ENCODE data around the gene ENOX1. TPM values are rescaled to one million over a fixed set of nuclear protein-coding genes. Genes with fewer than 3 reads are reported as not detected.

The ENOX1 gene
- total RNA-seq, 1 donor from 2014 or later, result 8.7 TPM

DNA sequence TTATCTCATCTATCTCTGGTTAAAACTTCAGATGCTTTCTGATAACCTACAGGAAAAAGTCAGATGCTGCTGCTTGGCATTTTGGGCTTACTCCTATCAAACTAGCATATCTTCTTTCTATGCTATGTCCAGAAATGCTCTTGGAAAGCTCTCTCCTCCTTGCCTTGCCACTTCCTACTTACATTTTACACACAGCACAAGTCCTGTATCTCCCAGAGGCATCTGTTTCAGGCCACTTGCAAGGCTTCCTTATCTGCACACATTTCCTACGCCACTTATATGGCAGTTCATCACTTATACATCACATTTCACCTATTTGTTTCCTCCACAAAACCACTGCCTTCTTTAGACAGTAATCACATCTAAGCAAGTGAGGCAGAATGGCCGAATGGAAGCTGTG is 543.1 kb downstream of the ENOX1 start:
- DNase-seq, result no peak
- Mint-ChIP-seq H3K4me1 (ENCODE audit: low read depth, unreplicated experiment) (peaks cover 36% of the 10 kb centered on the region), H3K27ac (ENCODE audit: unreplicated experiment) (peak overlapping the region; percentile 60), H3K27me3 (ENCODE audit: unreplicated experiment) (peaks cover 7% of the 10 kb centered on the region), H3K4me3 (ENCODE audit: unreplicated experiment) (no peak overlapping the region), H3K9me3 (ENCODE audit: unreplicated experiment) (peaks cover 12% of the 10 kb centered on the region), H3K36me3 (ENCODE audit: unreplicated experiment) (no peaks in the 10 kb centered on the region)
- TF ChIP-seq, protein P1, sequence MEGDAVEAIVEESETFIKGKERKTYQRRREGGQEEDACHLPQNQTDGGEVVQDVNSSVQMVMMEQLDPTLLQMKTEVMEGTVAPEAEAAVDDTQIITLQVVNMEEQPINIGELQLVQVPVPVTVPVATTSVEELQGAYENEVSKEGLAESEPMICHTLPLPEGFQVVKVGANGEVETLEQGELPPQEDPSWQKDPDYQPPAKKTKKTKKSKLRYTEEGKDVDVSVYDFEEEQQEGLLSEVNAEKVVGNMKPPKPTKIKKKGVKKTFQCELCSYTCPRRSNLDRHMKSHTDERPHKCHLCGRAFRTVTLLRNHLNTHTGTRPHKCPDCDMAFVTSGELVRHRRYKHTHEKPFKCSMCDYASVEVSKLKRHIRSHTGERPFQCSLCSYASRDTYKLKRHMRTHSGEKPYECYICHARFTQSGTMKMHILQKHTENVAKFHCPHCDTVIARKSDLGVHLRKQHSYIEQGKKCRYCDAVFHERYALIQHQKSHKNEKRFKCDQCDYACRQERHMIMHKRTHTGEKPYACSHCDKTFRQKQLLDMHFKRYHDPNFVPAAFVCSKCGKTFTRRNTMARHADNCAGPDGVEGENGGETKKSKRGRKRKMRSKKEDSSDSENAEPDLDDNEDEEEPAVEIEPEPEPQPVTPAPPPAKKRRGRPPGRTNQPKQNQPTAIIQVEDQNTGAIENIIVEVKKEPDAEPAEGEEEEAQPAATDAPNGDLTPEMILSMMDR (IDR thresholded peaks at IDR 0.05; ENCODE audit: partially characterized antibody, unreplicated experiment), result no peak

GRCh38 chr13:43242040-43242439 is 544.7 kb downstream of the ENOX1 start:
- peaks cover 51% of the 10 kb centered on the region for H3K4me1 Mint-ChIP-seq (ENCODE audit: low read depth, unreplicated experiment)
- peaks cover 19% of the 10 kb centered on the region for H3K9me3 Mint-ChIP-seq (ENCODE audit: unreplicated experiment)
- no peak for DNase-seq
- H3K36me3 Mint-ChIP-seq (ENCODE audit: unreplicated experiment), result no peaks in the 10 kb centered on the region
- TF ChIP-seq, protein P1 (IDR thresholded peaks at IDR 0.05; ENCODE audit: partially characterized antibody, unreplicated experiment), result no peak
- peaks cover 11% of the 10 kb centered on the region for H3K27me3 Mint-ChIP-seq (ENCODE audit: unreplicated experiment)
- H3K4me3 Mint-ChIP-seq (ENCODE audit: unreplicated experiment), result peak overlapping the region; percentile 41
- peak overlapping the region; percentile 80 for H3K27ac Mint-ChIP-seq (ENCODE audit: unreplicated experiment)

DNA sequence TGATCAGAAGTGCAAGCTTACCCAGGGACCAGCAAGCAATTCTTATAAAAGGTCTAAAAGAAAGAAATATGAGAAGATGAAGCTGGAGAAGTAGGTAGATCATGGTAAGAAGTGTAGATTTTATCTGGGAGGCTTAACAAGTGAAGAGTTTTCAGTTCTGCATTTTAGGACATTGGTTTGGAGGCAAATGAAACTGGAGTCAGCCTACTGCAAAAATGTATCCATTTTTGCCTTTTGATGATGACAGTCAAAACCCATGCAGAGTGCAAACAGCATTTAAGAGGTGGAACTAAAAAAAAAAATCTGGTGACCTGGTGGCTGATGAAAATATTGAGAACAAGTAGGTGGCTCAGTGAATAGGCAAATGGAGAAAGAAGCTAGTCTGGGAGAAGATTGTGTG is 546.5 kb downstream of the ENOX1 start:
- peaks cover 11% of the 10 kb centered on the region for H3K27me3 Mint-ChIP-seq (ENCODE audit: unreplicated experiment)
- peaks cover 19% of the 10 kb centered on the region for H3K9me3 Mint-ChIP-seq (ENCODE audit: unreplicated experiment)
- H3K4me1 Mint-ChIP-seq (ENCODE audit: low read depth, unreplicated experiment), result peaks cover 57% of the 10 kb centered on the region
- no peak overlapping the region for H3K27ac Mint-ChIP-seq (ENCODE audit: unreplicated experiment)
- TF ChIP-seq, protein P1 (IDR thresholded peaks at IDR 0.05; ENCODE audit: partially characterized antibody, unreplicated experiment), result no peak
- no peak for DNase-seq
- no peaks in the 10 kb centered on the region for H3K36me3 Mint-ChIP-seq (ENCODE audit: unreplicated experiment)
- H3K4me3 Mint-ChIP-seq (ENCODE audit: unreplicated experiment), result no peak overlapping the region

GRCh38 chr13:43239275-43239840 is 547.4 kb downstream of the ENOX1 start:
- peaks cover 19% of the 10 kb centered on the region for H3K9me3 Mint-ChIP-seq (ENCODE audit: unreplicated experiment)
- DNase-seq, result no peak
- TF ChIP-seq, protein P1 (IDR thresholded peaks at IDR 0.05; ENCODE audit: partially characterized antibody, unreplicated experiment), result no peak
- H3K36me3 Mint-ChIP-seq (ENCODE audit: unreplicated experiment), result no peaks in the 10 kb centered on the region
- H3K27me3 Mint-ChIP-seq (ENCODE audit: unreplicated experiment), result peaks cover 11% of the 10 kb centered on the region
- H3K27ac Mint-ChIP-seq (ENCODE audit: unreplicated experiment), result peak overlapping the region; percentile 90
- no peak overlapping the region for H3K4me3 Mint-ChIP-seq (ENCODE audit: unreplicated experiment)
- H3K4me1 Mint-ChIP-seq (ENCODE audit: low read depth, unreplicated experiment), result peaks cover 53% of the 10 kb centered on the region

- DNase-seq, result peak; percentile 37
- Mint-ChIP-seq H3K4me1 (ENCODE audit: low read depth, unreplicated experiment) (peaks cover 50% of the 10 kb centered on the region), H3K36me3 (ENCODE audit: unreplicated experiment) (no peaks in the 10 kb centered on the region), H3K27me3 (ENCODE audit: unreplicated experiment) (peaks cover 11% of the 10 kb centered on the region), H3K27ac (ENCODE audit: unreplicated experiment) (peak overlapping the region; percentile 90), H3K9me3 (ENCODE audit: unreplicated experiment) (peaks cover 19% of the 10 kb centered on the region), H3K4me3 (ENCODE audit: unreplicated experiment) (peak overlapping the region; percentile 26)
- TF ChIP-seq, protein P1 (IDR thresholded peaks at IDR 0.05; ENCODE audit: partially characterized antibody, unreplicated experiment), result no peak
These were observed 548.3 kb downstream of the ENOX1 start for GRCh38 chr13:43238341-43239083.
